SH-SY5Y (cell line): ENCODE data around the gene GNAL.

Source experiments
- GATA2 ChIP-seq: IDR thresholded peaks from 2 replicates; pipeline ENCODE4 v1.6.1; 2011; ENCODE audit warnings: mild to moderate bottlenecking, low read depth, low read length
- GATA3 ChIP-seq: IDR thresholded peaks from 2 replicates; pipeline ENCODE4 v1.6.1; 2011; ENCODE audit warnings: low read depth, mild to moderate bottlenecking, low read length, moderate library complexity

The GNAL gene

GRCh38 chr18:11847811-11848210 is 158.7 kb downstream of the GNAL start:
- TF ChIP-seq GATA3 = no peak
- no peak for TF ChIP-seq GATA2

- no peak for TF ChIP-seq GATA2
- TF ChIP-seq GATA3 = no peak
These were observed 160.2 kb downstream of the GNAL start for GRCh38 chr18:11849279-11849678.

GRCh38 chr18:11849841-11850634 is 161.0 kb downstream of the GNAL start:
- TF ChIP-seq GATA3 = no peak
- no peak for TF ChIP-seq GATA2

GRCh38 chr18:11850821-11851145 is 161.7 kb downstream of the GNAL start:
- TF ChIP-seq GATA2 (no peak), GATA3 (no peak)

GRCh38 chr18:11851146-11851805 is 162.2 kb downstream of the GNAL start, which contains the start of gene CHMP1B:
Gene CHMP1B (plus strand): TSS chr18:11851413. CDS start chr18:11851512, 99 bp downstream.
- TF ChIP-seq GATA2 (no peak), GATA3 (no peak)

- TF ChIP-seq GATA2 = no peak
These were observed 162.8 kb downstream of the GNAL start for GRCh38 chr18:11851806-11852337.

- TF ChIP-seq GATA3 (no peak), GATA2 (no peak)
These were observed 168.3 kb downstream of the GNAL start for GRCh38 chr18:11857177-11857887.

GRCh38 chr18:11859282-11859830 is 170.3 kb downstream of the GNAL start:
- TF ChIP-seq GATA2 (no peak), GATA3 (no peak)

- TF ChIP-seq GATA2 (no peak), GATA3 (no peak)
These were observed 170.9 kb downstream of the GNAL start for GRCh38 chr18:11859903-11860407.

- TF ChIP-seq GATA2 (no peak), GATA3 (no peak)
These were observed 171.8 kb downstream of the GNAL start for GRCh38 chr18:11860594-11861450.

- no peak for TF ChIP-seq GATA3
- TF ChIP-seq GATA2 = no peak
These were observed 172.7 kb downstream of the GNAL start for GRCh38 chr18:11861583-11862288.

- TF ChIP-seq GATA2 = no peak
- no peak for TF ChIP-seq GATA3
These were observed 173.5 kb downstream of the GNAL start for GRCh38 chr18:11862468-11863137.
